Mesangial cell (primary cell): ENCODE measurements around the gene TANC2. TPM values are rescaled to one million over a fixed set of nuclear protein-coding genes. Genes with fewer than 3 reads are reported as not detected.

ENCODE experiments used
- total RNA-seq: library from RNA; depleted of rRNA; stranded (reverse); fragments of >200 nt; gene quantifications from 2 replicates; pipeline ENCODE4 v1.2.3, GENCODE V29; 2015

TANC2 gene
- total RNA-seq = 30.1 and 36.9 TPM in 2 replicates

GRCh38 chr17:62965686-62966425 is at the start of gene TANC2:
Gene TANC2, plus strand, starts transcription at chr17:62966235. Its CDS starts 43,325 bp downstream, at chr17:63009560.

Other genes starting within 250 kb of the TANC2 start
- gene MARCHF10, start 157.9 kb upstream of the TANC2 start, total RNA-seq = 0.65 and 1.4 TPM in 2 replicates